AG04450 (cell line): ENCODE results near the gene LRP1B. TPM values are rescaled to one million over a fixed set of nuclear protein-coding genes. Genes with fewer than 3 reads are reported as not detected.
A peak's percentile ranks its signal among the peaks of the same experiment; 100 is the strongest.

Source experiments
- CTCF ChIA-PET: fragments of 300-600, 350-600 bp; formaldehyde crosslinking; extraction: SDS; loops from one replicate; lab custom pipeline; 2022; ENCODE audit warnings: antibody characterized with exemption, inconsistent platforms; lab: Charles Lee
- POLR2A ChIA-PET: fragments of 350-600 bp; formaldehyde crosslinking; extraction: SDS; loops from one replicate; lab custom pipeline; 2021; ENCODE audit warnings: antibody characterized with exemption, inconsistent platforms; lab: Yijun Ruan, JAX
- DNase-seq: peaks from one replicate; pipeline ENCODE4 v3.0.0-alpha.2; 2011; ENCODE audit warnings: low read depth, low spot score
- H3K27ac ChIP-seq: one replicate; pipeline ENCODE4 v1.5.1; 2012; ENCODE audit warnings: low read depth, low read length, control low read depth
- H3K27me3 ChIP-seq: one replicate; pipeline ENCODE4 v1.6.0; 2012; ENCODE audit warnings: low read length; ENCODE audit not compliant: control insufficient read depth, insufficient read depth
- H3K4me3 ChIP-seq: 2 replicates; pipeline ENCODE4 v1.5.1; 2011; ENCODE audit warnings: mild to moderate bottlenecking, low read depth, low read length, control low read depth
- H3K9me3 ChIP-seq: 2 replicates; pipeline ENCODE4 v1.5.1; 2012; ENCODE audit warnings: low read length; ENCODE audit not compliant: control insufficient read depth, insufficient read depth
- polyA plus RNA-seq: library from polyadenylated mRNA; depleted of rRNA; stranded (reverse); fragments of >200 nt; gene quantifications from 2 replicates; pipeline ENCODE4 v1.2.3, GENCODE V29; 2011
- TF ChIP-seq, protein P1 (sequence below): IDR thresholded peaks from 2 replicates; pipeline ENCODE4 v1.5.1; 2011; ENCODE audit warnings: low read depth, low read length, control low read depth, inconsistent platforms

Gene LRP1B
- polyA plus RNA-seq, 1 experiment = 0.15 TPM

DNA sequence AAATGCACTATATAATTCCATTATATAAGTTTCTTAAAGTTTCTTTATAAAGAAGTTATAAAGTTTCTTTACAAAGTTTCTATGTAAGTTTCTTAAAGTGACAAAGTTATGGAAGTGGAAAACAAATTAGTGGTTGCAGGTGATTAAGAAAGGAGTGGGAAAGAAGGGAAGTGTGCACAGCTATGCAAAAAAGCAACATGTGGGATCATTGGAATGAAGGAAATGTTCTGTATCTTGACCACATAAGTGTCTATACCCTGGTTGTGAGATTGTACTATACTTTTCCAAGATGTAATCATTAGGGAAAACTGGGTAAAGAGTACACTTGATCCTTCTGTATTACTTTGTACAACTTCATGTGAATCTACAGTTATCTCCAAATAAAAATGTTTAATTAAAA, 1541.1 kb downstream of the LRP1B start:
- Histone ChIP-seq H3K9me3 (no peaks in the 10 kb centered on the region), H3K27me3 (no peaks in the 10 kb centered on the region), H3K27ac (no peak overlapping the region), H3K4me3 (no peak overlapping the region)
- TF ChIP-seq, protein P1, sequence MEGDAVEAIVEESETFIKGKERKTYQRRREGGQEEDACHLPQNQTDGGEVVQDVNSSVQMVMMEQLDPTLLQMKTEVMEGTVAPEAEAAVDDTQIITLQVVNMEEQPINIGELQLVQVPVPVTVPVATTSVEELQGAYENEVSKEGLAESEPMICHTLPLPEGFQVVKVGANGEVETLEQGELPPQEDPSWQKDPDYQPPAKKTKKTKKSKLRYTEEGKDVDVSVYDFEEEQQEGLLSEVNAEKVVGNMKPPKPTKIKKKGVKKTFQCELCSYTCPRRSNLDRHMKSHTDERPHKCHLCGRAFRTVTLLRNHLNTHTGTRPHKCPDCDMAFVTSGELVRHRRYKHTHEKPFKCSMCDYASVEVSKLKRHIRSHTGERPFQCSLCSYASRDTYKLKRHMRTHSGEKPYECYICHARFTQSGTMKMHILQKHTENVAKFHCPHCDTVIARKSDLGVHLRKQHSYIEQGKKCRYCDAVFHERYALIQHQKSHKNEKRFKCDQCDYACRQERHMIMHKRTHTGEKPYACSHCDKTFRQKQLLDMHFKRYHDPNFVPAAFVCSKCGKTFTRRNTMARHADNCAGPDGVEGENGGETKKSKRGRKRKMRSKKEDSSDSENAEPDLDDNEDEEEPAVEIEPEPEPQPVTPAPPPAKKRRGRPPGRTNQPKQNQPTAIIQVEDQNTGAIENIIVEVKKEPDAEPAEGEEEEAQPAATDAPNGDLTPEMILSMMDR = no peak
- ChIA-PET CTCF (no interaction called here), POLR2A (no interaction called here)
- no peak for DNase-seq

DNA sequence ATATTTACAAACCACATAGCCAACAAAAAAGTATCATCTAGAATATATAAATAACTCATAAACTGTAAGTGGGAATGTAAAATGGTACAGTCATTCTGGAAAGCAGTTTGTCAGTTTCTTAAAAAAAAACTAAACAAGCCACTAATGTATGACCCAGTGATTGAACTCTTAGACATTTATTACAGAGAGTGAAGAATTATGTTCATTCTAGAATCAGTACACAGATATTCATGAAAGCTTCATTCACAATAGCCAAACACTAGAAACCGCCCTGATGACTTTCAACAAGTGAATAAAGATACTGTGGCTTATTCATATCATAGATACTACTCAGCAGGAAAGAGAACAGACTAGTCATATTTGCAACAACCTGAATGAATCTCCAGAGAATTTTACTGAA, 1541.5 kb downstream of the LRP1B start:
- no peak overlapping the region for H3K4me3 ChIP-seq
- DNase-seq = no peak
- H3K27ac ChIP-seq = no peak overlapping the region
- POLR2A ChIA-PET = no interaction called here
- H3K9me3 ChIP-seq = no peaks in the 10 kb centered on the region
- no peaks in the 10 kb centered on the region for H3K27me3 ChIP-seq
- CTCF ChIA-PET = no interaction called here
- TF ChIP-seq, protein P1 = no peak

DNA sequence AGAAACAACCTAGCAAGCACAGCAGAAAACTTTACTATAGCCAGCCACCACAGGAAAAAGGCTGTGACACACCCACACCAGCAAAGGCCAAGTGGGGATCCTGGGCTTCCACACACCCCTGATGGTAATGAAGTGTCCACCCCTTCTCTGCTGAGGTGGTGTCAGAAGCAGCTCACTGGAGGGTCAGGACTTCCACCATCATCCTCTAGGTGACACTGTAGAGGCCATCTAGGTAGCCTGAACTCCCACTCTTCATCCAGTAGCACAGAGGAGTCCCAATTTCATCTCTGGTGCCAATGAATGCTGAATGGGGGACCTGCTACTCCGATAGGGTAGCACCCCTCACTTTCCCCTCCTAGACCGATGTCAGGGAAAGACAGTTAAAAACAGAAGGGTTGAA, 1544.4 kb downstream of the LRP1B start:
- Histone ChIP-seq H3K27me3 (no peaks in the 10 kb centered on the region), H3K4me3 (no peak overlapping the region), H3K27ac (no peak overlapping the region), H3K9me3 (no peaks in the 10 kb centered on the region)
- ChIA-PET POLR2A (no interaction called here), CTCF (interaction anchor here (0.8 to 2.4 kb wide), 8 partner anchors 12 to 288 kb away, joined by 3 to 11 read pairs (median 4); no protein-coding TSS in a partner anchor)
- TF ChIP-seq, protein P1 = peak; percentile 63
- no peak for DNase-seq

DNA sequence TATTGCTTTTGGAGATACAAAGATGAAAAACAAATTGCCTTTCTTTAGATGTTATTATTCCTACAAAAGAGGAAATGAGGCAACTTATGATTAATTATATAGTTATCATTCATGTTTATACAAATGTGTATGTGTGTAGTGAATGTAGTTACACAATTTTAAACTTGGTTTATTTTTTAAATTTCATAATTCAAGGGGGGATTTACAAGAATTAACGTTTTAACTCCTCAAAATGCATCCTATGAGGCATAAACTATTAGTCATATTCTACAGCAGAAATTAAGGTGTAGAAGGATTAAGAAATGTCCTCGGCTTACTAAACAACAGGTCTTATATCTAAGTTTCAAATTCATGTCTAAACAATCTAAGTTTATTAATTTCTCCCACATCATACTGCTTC, 1545.8 kb downstream of the LRP1B start:
- TF ChIP-seq, protein P1 = no peak
- no peak for DNase-seq
- ChIA-PET CTCF (interaction anchor here (0.6 to 2.4 kb wide), 2 partner anchors 166 to 279 kb away, joined by 6 to 11 read pairs; no protein-coding TSS in a partner anchor), POLR2A (no interaction called here)
- no peak overlapping the region for H3K27ac ChIP-seq
- no peaks in the 10 kb centered on the region for H3K27me3 ChIP-seq
- no peaks in the 10 kb centered on the region for H3K9me3 ChIP-seq
- no peak overlapping the region for H3K4me3 ChIP-seq

DNA sequence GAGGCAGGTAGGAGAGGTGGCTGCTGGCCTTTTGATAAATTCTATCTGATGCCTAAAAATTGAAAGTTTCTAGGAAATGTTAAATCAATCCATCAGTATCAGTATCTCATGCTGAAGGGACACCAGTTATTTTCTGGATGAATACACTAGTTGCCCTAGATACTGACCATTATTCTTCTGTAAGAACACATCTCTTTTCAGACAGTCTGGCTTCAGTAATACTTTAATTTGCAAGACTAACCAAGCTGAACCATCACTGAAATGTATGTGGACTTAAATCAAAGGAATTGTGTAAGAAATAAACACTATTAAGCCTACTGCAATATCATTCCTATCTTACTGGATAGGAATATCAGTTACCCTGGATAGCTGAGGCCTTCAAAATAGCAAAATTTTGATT, 1546.3 kb downstream of the LRP1B start:
- ChIA-PET POLR2A (no interaction called here), CTCF (interaction anchor here (0.6 to 0.8 kb wide), 3 partner anchors 167 to 280 kb away, joined by 3 to 6 read pairs (median 3); no protein-coding TSS in a partner anchor)
- no peak for DNase-seq
- no peak overlapping the region for H3K4me3 ChIP-seq
- H3K27me3 ChIP-seq = no peaks in the 10 kb centered on the region
- H3K27ac ChIP-seq = no peak overlapping the region
- H3K9me3 ChIP-seq = no peaks in the 10 kb centered on the region
- TF ChIP-seq, protein P1 = no peak
